HCT116 (cell line): ENCODE measurements around the gene MVK. TPM values are rescaled to one million over a fixed set of nuclear protein-coding genes. Genes with fewer than 3 reads are reported as not detected.

Source experiments
- ATAC-seq: fragments of 200-7000 bp; cut with Tn5 transposase; 2 replicates; pipeline ENCODE4 v1.9.1; 2020; ENCODE audit warnings: mild to moderate bottlenecking, moderate library complexity
- BruUV-seq: library from RNA; stranded (reverse); fragments of 400-500 nt; replicated peaks from 2 replicates; lab custom pipeline; 2021; lab: Mats Ljungman, UMichigan
- CTCF ChIA-PET: fragments of 300-600 bp; sonication (Branson Sonifier 250); formaldehyde crosslinking; loops from one replicate; lab custom pipeline; 2021; ENCODE audit warnings: antibody characterized with exemption; lab: Charles Lee
- POLR2A ChIA-PET: fragments of 300-600, 350-600 bp; sonication (Branson Sonifier 250); formaldehyde crosslinking; loops from one replicate; lab custom pipeline; 2021; ENCODE audit warnings: antibody characterized with exemption; lab: Charles Lee
- RAD21 ChIA-PET, 2 experiments: fragments of 300-600 bp; sonication (Branson Sonifier 250); formaldehyde crosslinking; loops; one replicate each; lab custom pipeline; 2023; ENCODE audit warnings: low total read pairs in 2 of 2; ENCODE audit not compliant: uncharacterized antibody in 2 of 2, unreplicated experiment in 2 of 2, low non-redundant PET in 1 of 2; lab: Charles Lee
- DNase-seq: peaks from one replicate; pipeline ENCODE4 v3.0.0-alpha.2; 2010; ENCODE audit warnings: low read depth, low spot score
- H2AFZ ChIP-seq: fragments of 200-600 bp; shearing (Covaris generic), sonication (generic); 2 replicates; pipeline ENCODE4 v1.6.1; 2017; ENCODE audit warnings: low read depth, mixed run types, mixed read lengths, antibody characterized with exemption, low read length; ENCODE audit not compliant: poor library complexity, severe bottlenecking
- H3K27ac ChIP-seq: 2 replicates; pipeline ENCODE4 v1.5.1; 2012; ENCODE audit warnings: low read depth, low read length
- H3K27me3 ChIP-seq: fragments of 200-600 bp; sonication (generic); 2 replicates; pipeline ENCODE4 v1.6.1; 2016; ENCODE audit warnings: mixed run types, low read length, mixed read lengths; ENCODE audit not compliant: insufficient read depth
- H3K36me3 ChIP-seq, 2 experiments: fragments of 200-500 bp in 1 of 2; fragments of 200-600 bp in 1 of 2; sonication (Bioruptor generic) in 1 of 2; sonication (generic) in 1 of 2; 2 replicates each; pipeline versions ENCODE4 v1.5.1 to v1.6.1; 2014 to 2016; ENCODE audit warnings: low read length in 2 of 2, inconsistent platforms in 1 of 2, mixed read lengths in 1 of 2, mixed run types in 1 of 2; ENCODE audit not compliant: insufficient read depth in 2 of 2, control insufficient read depth in 1 of 2
- H3K4me1 ChIP-seq, 2 experiments: fragments of 200-600 bp in 1 of 2; sonication (generic) in 1 of 2; 2 replicates each; pipeline versions ENCODE4 v1.5.1 to v1.6.1; 2012 to 2017; ENCODE audit warnings: low read length in 2 of 2, inconsistent platforms in 1 of 2, mild to moderate bottlenecking in 1 of 2, mixed read lengths in 1 of 2, mixed run types in 1 of 2, moderate library complexity in 1 of 2; ENCODE audit not compliant: insufficient read depth in 2 of 2, control insufficient read depth in 1 of 2
- H3K4me2 ChIP-seq: fragments of 200-600 bp; sonication (generic); 2 replicates; pipeline ENCODE4 v1.6.1; 2017; ENCODE audit warnings: mixed run types, low read length, mixed read lengths
- H3K4me3 ChIP-seq, 2 experiments: fragments of 200-600 bp in 1 of 2; sonication (generic) in 1 of 2; replicated peaks in 1 of 2; 2 replicates each; pipeline ENCODE4 v1.5.1; 2011 to 2016; ENCODE audit warnings: low read length in 2 of 2, control low read depth in 1 of 2, low read depth in 1 of 2, mild to moderate bottlenecking in 1 of 2, mixed read lengths in 1 of 2, mixed run types in 1 of 2
- H3K79me2 ChIP-seq: fragments of 200-600 bp; sonication (generic); 2 replicates; pipeline ENCODE4 v1.6.1; 2017; ENCODE audit warnings: mild to moderate bottlenecking, mixed run types, low read length, moderate library complexity, mixed read lengths; ENCODE audit not compliant: insufficient read depth
- H3K9ac ChIP-seq: fragments of 200-600 bp; sonication (generic); 2 replicates; pipeline ENCODE4 v1.6.1; 2016; ENCODE audit warnings: low read length, mixed read lengths
- H3K9me2 ChIP-seq: fragments of 200-600 bp; sonication (generic), shearing (Covaris generic); 2 replicates; pipeline ENCODE4 v1.6.1; 2017; ENCODE audit warnings: mixed run types, mild to moderate bottlenecking, moderate library complexity; ENCODE audit not compliant: insufficient read depth
- H3K9me3 ChIP-seq, 2 experiments: fragments of 200-500 bp in 1 of 2; fragments of 200-600 bp in 1 of 2; sonication (Bioruptor generic) in 1 of 2; sonication (generic) in 1 of 2; 2 replicates each; pipeline ENCODE4 v1.6.1; 2014 to 2017; ENCODE audit warnings: low read length in 2 of 2, mixed read lengths in 2 of 2, inconsistent platforms in 1 of 2, low read depth in 1 of 2, mild to moderate bottlenecking in 1 of 2, mixed run types in 1 of 2, moderate library complexity in 1 of 2; ENCODE audit not compliant: control insufficient read depth in 1 of 2, insufficient read depth in 1 of 2
- H4K20me1 ChIP-seq: fragments of 200-600 bp; sonication (generic), shearing (Covaris generic); 2 replicates; pipeline ENCODE4 v1.6.1; 2017; ENCODE audit warnings: mixed run types, mild to moderate bottlenecking, moderate library complexity; ENCODE audit not compliant: insufficient read depth
- ATF3 ChIP-seq: IDR thresholded peaks from 2 replicates; pipeline ENCODE4 v1.6.1; 2012
- CBX3 ChIP-seq: IDR thresholded peaks from 2 replicates; pipeline ENCODE4 v1.6.1; 2012; ENCODE audit warnings: low read depth
- CTCF ChIP-seq, 3 experiments: fragments of 200-600 bp in 1 of 3; sonication (generic) in 1 of 3; IDR thresholded peaks in 2 of 3; conservative IDR thresholded peaks in 1 of 3; 2 replicates each; pipeline ENCODE4 v1.5.1; 2012 to 2017; ENCODE audit warnings: low read depth in 2 of 3, low read length in 2 of 3, antibody characterized with exemption in 1 of 3, borderline replicate concordance in 1 of 3, control low read depth in 1 of 3, mild to moderate bottlenecking in 1 of 3, mixed read lengths in 1 of 3, mixed run types in 1 of 3, moderate library complexity in 1 of 3; ENCODE audit not compliant: insufficient read depth in 1 of 3
- EGR1 ChIP-seq: IDR thresholded peaks from 2 replicates; pipeline ENCODE4 v1.6.1; 2012; ENCODE audit warnings: low read depth
- ELF1 ChIP-seq: IDR thresholded peaks from 2 replicates; pipeline ENCODE4 v1.6.1; 2012; ENCODE audit warnings: low read depth, borderline replicate concordance
- EZH2 ChIP-seq: fragments of 200-600 bp; sonication (generic); IDR thresholded peaks from 2 replicates; pipeline ENCODE4 v1.6.1; 2017; ENCODE audit warnings: antibody characterized with exemption, mixed run types
- EZH2phosphoT487 ChIP-seq: fragments of 200-600 bp; IDR thresholded peaks from 2 replicates; pipeline ENCODE4 v1.6.1; 2018; ENCODE audit warnings: antibody characterized with exemption, borderline replicate concordance
- POLR2AphosphoS5 ChIP-seq: IDR thresholded peaks from 2 replicates; pipeline ENCODE4 v1.6.1; 2011; ENCODE audit warnings: mild to moderate bottlenecking, low read depth, low read length, moderate library complexity
- REST ChIP-seq: IDR thresholded peaks from 2 replicates; pipeline ENCODE4 v1.6.1; 2012; ENCODE audit warnings: low read depth
- SIN3A ChIP-seq: IDR thresholded peaks from 2 replicates; pipeline ENCODE4 v1.6.1; 2012; ENCODE audit warnings: low read depth
- SRF ChIP-seq: IDR thresholded peaks from 2 replicates; pipeline ENCODE4 v1.6.1; 2012; ENCODE audit warnings: low read depth
- TCF7L2 ChIP-seq: IDR thresholded peaks from 2 replicates; pipeline ENCODE4 v1.7.0; 2011; ENCODE audit warnings: borderline replicate concordance, inconsistent platforms; ENCODE audit not compliant: insufficient read depth, insufficient read length; ENCODE audit errors: extremely low read depth
- ZBTB33 ChIP-seq: IDR thresholded peaks from 2 replicates; pipeline ENCODE4 v1.6.1; 2011; ENCODE audit warnings: mild to moderate bottlenecking, low read length, moderate library complexity; ENCODE audit not compliant: insufficient replicate concordance; ENCODE audit errors: extremely low read depth
- ZFX ChIP-seq: fragments of 450-650 bp; IDR thresholded peaks from 2 replicates; pipeline ENCODE4 v1.6.1; 2017
- ZNF274 ChIP-seq: fragments of 200-500 bp; sonication (Bioruptor generic); IDR thresholded peaks from 2 replicates; pipeline ENCODE4 v1.6.1; 2014; ENCODE audit warnings: mild to moderate bottlenecking, low read depth, low read length, inconsistent platforms
- intact Hi-C: fragments of 100-400 bp; cut with micrococcal nuclease; formaldehyde crosslinking; loops from 2 replicates; pipeline ENCODE4 v1.10.0; 2022
- total RNA-seq: library from RNA; stranded (reverse); gene quantifications from one replicate; pipeline ENCODE4 v1.2.1, GENCODE V29; 2021; ENCODE audit not compliant: unreplicated experiment

Gene MVK
- total RNA-seq, 1 experiment from 2014 or later = 17.3 TPM

- TF ChIP-seq ZNF274 = no peak
- TF ChIP-seq EZH2phosphoT487 = no peak
- no peak for TF ChIP-seq SIN3A
- no peak for TF ChIP-seq EGR1
- TF ChIP-seq, all 23 proteins: peak for 0
Observed at GRCh38 chr12:109590566-109590965, 17.0 kb downstream of the MVK start (continued).

- peaks cover 3 to 5% of the 10 kb centered on the region in 2 experiments; a peak in 1 of 4 replicates for H3K36me3 ChIP-seq
- RAD21 ChIA-PET = no interaction called here
- POLR2A ChIA-PET = no interaction called here
- DNase-seq = no peak
- ATAC-seq = no peak
- H3K27ac ChIP-seq = no peak overlapping the region
- H3K9ac ChIP-seq = no peak overlapping the region
- H3K4me3 ChIP-seq = no peak overlapping the region
- H2AFZ ChIP-seq = no peak overlapping the region
- peaks cover 0 to 5% of the 10 kb centered on the region in 2 experiments; a peak in 1 of 4 replicates for H3K4me1 ChIP-seq
- TF ChIP-seq CBX3 (no peak), EGR1 (no peak), CTCF (IDR thresholded peaks at IDR 0.05 in 2 of 3, conservative IDR thresholded peaks at IDR 0.05 in 1 of 3; ENCODE audit: borderline replicate concordance in 1 of 3, insufficient read depth in 1 of 3, low read depth in 2 of 3, low read length in 2 of 3) (no peak), TCF7L2 (no peak), ATF3 (no peak), EZH2 (no peak), ELF1 (no peak), ZFX (no peak), POLR2AphosphoS5 (no peak), SRF (no peak), EZH2phosphoT487 (no peak), ZBTB33 (no peak), REST (no peak)
- intact Hi-C loops = no loop called here
- no peaks in the 10 kb centered on the region for H3K9me3 ChIP-seq
- no peaks in the 10 kb centered on the region for H3K79me2 ChIP-seq
- no peak overlapping the region for H3K4me2 ChIP-seq
- BruUV-seq = no TSS peak
- CTCF ChIA-PET = no interaction called here
- no peaks in the 10 kb centered on the region for H4K20me1 ChIP-seq
- H3K27me3 ChIP-seq = no peaks in the 10 kb centered on the region
- H3K9me2 ChIP-seq = no peaks in the 10 kb centered on the region
Observed at GRCh38 chr12:109591041-109591440, 17.4 kb downstream of the MVK start.
